ENCODE data around the gene NR2F1-AS1.

The NR2F1-AS1 gene

GRCh38 chr5:93603078-93603792, 22.2 kb upstream of the NR2F1-AS1 start:
- DNase-seq (ENCODE audit: low spot score) = no peak

DNA sequence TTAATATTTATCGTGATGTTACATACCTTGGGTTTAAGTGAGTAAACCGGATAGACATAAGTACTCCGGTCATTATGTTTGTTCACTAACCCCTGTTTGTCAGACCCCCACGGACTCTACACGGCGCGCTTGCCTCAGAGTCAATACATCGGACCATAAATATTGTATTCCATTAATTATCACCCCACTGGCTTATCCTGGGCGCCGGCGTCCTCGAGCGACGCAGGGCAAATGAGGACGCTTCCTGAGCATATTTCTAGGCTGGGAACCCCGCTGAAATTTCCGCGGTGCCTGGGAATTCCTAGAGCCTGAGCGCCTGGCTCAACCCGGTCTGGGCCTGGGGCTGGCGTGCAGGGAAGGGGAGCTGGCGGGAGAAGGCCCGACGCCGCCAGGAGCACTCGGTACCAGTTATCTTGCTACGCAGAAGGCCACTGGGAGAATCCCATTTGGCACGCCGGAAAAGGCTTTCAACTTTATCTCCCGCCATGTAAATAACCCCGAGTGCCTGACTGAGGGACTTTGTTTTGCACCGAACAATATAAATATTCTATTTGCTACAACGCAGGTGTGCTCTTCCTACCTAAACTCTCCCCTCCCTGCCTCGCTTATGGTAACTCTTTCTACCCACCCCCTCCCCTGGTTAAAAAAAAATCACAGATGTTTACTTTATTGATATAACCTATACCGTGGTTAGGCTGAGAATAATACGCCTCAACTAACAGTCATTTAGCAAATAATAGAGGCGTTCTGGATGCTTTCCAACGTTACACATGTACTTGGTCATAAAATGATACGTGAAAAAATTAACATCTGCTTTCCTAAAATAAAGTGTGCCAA, 21.4 kb upstream of the NR2F1-AS1 start:
- DNase-seq (ENCODE audit: low spot score) = no peak

- DNase-seq (ENCODE audit: low spot score) = no peak
Observed at GRCh38 chr5:93601802-93602155, 20.8 kb upstream of the NR2F1-AS1 start.

DNA sequence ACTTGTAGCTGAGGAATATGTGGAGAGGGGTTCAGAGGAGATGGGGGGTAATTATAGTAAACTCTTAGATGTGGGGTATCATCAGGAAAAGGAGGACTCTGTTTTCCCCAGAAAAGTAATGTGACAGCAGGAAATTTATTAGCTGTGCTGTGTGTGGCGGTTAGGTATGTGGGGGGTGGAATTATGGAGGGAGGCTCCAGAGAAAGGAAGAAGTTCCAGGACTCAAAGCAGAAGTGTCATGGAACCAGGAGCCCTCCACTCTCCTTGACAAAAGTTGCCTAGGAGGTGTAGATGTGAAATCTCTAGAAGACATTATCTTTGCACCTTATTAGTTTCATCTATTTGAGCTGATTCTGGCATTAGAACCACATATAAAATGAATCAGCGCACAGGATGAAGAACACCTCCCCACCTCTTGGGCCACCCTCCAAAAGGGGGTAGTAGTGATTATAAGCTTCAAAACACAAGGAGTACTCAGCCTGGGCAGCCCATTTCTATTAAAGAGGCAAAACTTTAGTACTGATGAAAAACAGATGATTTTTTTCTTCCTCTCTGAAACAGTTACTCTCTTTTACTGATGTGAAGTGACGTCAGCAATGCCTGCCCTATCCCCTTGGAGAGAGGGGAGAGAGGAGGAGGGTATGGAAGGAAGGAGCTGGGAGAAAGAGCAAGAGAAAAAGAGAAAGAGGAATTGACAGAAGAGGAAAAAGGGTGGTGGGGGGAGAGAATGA, 20.2 kb upstream of the NR2F1-AS1 start:
- no peak for DNase-seq (ENCODE audit: low spot score)

DNA sequence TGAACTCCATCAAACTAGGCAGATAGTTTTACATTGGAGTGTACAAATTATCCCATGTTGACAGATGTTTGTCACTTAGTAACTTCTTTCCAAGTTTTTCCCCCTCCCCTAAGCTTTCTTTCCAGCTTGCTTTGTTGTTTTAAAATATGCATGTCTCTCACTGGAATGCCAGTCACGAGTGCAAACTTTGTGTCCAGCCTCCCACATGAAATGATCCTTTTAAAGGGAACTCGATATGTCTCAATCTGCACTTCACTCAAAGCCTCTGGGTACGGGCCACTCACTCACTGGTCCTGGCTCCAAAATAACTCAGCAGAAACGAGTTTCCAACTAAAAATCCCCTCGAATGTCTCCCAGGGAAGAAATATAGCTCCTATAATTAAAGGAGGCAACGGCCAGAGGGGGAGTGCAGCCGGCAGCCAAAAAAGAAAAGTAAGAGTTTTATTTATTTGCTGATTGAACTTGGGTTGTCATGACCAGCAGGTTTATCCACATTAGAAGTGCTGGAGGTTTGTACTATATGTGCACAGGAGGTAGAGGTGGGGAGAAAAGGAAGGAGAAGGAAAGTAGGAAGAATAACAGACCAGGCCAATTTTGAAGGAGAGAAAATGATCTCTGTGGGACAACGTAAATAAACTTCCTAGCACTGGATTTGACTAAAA, 19.5 kb upstream of the NR2F1-AS1 start:
- no peak for DNase-seq (ENCODE audit: low spot score)

DNA sequence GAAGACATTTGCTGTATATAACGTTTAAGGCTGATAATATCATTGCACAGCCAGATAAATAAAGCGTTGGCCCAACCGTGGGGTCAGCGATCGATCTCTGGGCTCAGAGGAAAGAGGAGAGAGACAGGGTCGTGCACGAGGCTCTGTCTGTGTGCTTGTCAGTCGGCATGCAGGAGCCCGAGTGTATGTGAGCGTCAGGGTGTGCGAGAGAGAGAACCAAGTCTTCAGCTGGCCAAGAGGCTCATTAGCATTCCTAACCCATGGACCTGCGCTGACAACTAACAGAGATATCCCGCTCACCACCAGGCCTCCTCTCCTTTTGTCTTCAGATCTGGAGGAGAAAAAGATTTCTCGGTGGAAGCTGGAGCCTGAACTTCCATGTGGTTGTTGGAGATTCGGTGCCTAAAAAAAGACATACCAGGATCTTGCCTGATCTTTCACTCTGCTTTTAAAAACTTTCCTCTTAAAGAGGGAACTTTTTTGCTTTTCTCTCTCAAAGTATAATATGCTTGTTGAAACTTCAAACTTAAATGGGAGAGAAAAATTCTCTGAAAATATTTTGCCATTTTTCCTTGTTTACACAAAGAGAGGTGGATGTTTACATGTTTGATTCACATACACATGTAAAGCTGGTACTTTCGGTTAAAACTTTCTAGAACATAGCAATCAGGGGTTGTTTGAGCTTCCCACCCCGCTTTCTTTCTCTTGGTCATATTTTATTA, 18.5 kb upstream of the NR2F1-AS1 start:
- no peak for DNase-seq (ENCODE audit: low spot score)

DNA sequence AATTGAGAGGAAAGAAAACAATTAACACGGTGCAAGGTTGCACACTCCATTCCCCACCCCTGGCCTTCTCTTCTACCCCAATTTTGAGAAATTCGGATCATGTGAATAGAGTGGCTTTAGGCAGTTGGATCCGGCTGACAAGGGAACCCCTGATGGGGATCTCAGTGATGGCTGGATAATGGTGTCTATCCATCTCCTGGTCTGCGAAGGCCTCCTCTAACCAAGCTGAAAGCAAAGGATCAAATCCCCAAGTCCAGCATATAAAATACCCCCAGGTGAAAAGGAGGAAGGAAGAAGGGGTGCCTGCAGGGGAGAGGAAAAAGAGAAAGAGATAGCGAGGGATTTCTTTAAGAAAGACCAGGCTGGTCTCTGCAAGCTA, 18.0 kb upstream of the NR2F1-AS1 start:
- DNase-seq (ENCODE audit: low spot score) = no peak

DNA sequence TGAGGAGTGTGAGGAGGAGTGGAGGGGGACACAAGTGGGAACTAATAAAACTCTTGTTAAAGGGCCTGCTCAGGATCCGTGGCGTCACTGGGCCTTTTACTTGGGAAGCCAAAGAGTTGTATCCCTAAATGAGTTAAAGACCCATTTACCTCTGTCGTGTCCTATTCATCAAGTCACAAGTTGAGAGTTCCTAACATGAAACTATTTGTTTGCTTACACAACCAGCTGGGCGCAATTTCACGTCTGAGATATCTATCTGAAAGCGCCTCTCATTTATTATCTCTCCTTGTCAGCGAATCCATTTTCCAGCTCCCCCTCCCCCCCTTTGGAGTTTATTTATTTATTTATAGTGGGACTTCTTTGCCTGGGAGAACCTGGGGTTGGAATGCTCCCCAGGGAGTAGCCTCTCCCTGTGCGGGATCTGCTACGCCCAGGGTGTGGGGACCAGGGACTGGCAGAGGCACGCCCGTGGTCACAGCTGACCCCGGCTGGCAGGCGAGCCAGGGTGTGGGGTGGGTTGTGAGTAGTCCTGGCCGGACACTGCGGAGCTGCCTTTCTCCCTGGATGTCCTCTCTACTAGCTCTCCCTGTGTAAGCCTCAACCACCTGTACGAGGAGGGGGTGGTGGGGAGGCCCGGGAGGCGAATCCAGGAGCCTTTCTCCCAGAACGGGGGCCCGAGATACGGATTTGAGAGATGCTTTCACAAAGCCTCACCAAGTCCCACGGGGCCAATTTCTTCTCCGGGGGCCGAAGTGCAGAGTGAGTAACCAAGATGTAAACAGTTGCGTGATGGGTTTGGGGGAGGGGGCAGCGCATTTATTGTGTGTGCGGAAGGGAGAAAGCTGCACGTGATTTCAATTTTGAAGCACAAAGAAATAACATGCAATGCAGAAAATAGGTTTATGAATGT, 17.3 kb upstream of the NR2F1-AS1 start:
- no peak for DNase-seq (ENCODE audit: low spot score)

GRCh38 chr5:93596676-93597490, 15.9 kb upstream of the NR2F1-AS1 start:
- DNase-seq (ENCODE audit: low spot score) = no peak

DNA sequence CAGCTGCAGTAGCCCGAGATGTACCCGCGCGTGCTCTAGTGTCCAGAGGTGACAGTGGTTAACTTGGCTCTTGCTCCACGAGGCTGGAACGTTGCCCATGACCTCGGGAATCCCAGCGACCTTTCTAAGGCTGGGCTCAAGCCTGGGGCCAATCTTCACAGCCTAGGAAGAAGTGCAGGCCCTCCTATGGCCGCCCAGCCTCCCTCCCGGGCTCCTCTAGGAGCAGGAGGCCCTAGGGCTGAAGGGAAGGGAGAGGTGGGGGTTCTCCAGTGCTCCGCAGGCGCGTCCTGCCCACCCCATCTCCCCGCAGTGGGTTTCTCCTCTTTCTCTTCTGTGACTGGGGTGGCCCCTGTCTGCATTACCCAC, 15.3 kb upstream of the NR2F1-AS1 start:
- DNase-seq (ENCODE audit: low spot score) = no peak

- no peak for DNase-seq (ENCODE audit: low spot score)
Observed at GRCh38 chr5:93595420-93596147, 14.6 kb upstream of the NR2F1-AS1 start.

- no peak for DNase-seq (ENCODE audit: low spot score)
Observed at GRCh38 chr5:93594591-93595419, 13.8 kb upstream of the NR2F1-AS1 start.

DNA sequence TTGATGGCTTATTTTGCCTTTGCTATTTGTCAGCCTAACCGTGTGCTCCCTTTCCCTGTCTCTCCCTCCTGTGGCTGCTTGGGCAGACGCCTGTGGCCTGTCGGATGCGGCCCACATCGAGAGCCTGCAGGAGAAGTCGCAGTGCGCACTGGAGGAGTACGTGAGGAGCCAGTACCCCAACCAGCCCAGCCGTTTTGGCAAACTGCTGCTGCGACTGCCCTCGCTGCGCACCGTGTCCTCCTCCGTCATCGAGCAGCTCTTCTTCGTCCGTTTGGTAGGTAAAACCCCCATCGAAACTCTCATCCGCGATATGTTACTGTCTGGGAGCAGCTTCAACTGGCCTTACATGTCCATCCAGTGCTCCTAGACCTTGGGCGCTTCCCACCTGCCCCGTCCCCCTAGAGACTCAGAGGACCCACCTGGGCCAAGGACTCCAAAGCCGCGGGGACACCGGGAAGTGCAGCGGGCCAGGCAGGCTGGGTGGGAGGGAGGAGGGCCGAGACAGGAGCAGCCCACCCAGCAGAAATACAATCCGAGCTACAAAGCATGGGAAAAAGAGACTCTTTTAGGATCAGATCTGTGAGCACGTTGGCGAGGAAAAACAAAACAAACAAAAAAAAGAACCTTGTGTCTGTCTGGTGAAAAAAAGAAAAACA, 12.6 kb upstream of the NR2F1-AS1 start:
- DNase-seq (ENCODE audit: low spot score) = no peak

GRCh38 chr5:93592883-93593282, 11.9 kb upstream of the NR2F1-AS1 start:
- no peak for DNase-seq (ENCODE audit: low spot score)

DNA sequence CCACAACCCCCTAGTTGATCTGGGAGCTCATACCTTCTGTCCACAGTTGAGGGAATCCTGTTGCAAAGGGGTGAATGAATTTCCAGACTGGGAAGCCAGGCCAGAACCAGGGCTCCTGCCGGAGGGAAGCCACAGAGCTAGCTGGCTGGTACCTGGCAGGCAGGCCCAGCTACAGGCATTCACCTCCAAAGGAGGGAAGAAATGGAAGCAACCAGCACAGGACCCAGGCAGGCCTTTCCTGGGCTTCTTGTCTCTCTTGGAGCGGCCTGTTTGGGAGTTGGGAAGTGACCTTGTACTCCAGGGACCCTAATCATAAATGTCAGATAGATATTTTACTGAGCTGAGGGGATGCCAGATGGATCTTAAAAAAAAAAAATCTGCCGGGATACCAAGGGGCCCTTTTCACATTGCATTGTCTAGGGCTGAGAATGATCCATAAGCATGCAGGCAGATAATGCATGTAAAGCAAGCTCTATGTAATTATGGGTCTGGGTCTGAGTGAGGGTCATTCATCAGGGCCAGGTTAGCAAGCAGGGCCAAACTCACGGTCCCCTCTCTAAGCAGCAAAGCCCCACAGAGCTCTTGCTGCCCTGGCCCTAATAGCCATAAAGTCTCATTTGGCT, 10.4 kb upstream of the NR2F1-AS1 start:
- no peak for DNase-seq (ENCODE audit: low spot score)

DNA sequence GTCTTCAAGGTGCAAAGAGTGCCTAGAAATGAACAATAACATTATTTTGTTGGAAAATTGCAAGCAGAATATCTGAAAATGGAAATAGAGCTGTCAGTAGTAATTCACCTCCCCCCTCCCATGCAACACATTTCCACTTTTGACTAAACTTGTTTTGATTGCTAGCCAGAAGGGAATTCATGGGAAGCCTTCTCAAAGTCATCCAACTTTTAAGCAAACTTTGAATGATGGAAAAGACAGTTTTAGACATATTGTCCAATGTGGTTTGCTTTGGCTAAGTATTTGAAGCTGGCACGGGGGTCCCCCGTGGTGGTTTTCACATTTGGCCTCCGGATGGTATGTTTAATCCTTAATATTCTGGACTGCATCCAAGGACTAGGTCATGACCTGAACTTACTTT, 9.5 kb upstream of the NR2F1-AS1 start:
- DNase-seq (ENCODE audit: low spot score) = no peak

DNA sequence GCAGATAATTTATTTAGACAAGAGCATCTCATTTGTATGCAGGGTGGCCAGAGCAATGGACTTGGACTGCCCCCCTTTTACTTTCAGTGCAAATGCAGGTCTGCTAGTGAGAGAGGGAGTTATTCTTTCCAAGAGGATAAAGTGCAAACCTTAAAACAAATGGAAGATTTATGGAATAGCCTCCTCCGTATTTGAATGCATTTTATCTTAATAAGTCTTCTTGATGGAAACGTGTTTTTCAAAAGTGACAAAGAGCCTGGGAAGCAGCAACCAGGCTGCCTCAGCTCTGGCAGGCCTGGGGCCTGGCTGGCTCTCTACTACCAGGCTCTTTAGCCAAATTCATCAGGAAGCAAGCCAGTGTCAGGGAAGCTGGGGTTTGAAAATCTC, 8.8 kb upstream of the NR2F1-AS1 start:
- DNase-seq (ENCODE audit: low spot score) = no peak
